ENCODE results near the gene USH1G.

USH1G gene

GRCh38 chr17:74900208-74900607, 22.8 kb downstream of the USH1G start:
- DNase-seq: no peak

GRCh38 chr17:74898376-74898946, 24.6 kb downstream of the USH1G start:
- no peak for DNase-seq

GRCh38 chr17:74893936-74894671, 29.0 kb downstream of the USH1G start:
- no peak for DNase-seq

GRCh38 chr17:74892974-74893911, 29.8 kb downstream of the USH1G start, which contains the start of gene FADS6:
TSS of gene FADS6 (minus strand) at chr17:74893633. CDS start at chr17:74893595, 38 bp downstream.
- DNase-seq: no peak

- DNase-seq: no peak
Measured at GRCh38 chr17:74892013-74892841, 30.8 kb downstream of the USH1G start.

- DNase-seq: no peak
Measured at GRCh38 chr17:74890554-74890953, 32.5 kb downstream of the USH1G start.

GRCh38 chr17:74888469-74888868, 34.6 kb downstream of the USH1G start:
- DNase-seq: no peak

GRCh38 chr17:74883241-74883745, 39.8 kb downstream of the USH1G start:
- DNase-seq: no peak

GRCh38 chr17:74882517-74883240, 40.4 kb downstream of the USH1G start:
- DNase-seq: no peak

- DNase-seq: no peak
Measured at GRCh38 chr17:74881073-74881472, 42.0 kb downstream of the USH1G start.

GRCh38 chr17:74879308-74879707, 43.7 kb downstream of the USH1G start:
- no peak for DNase-seq

GRCh38 chr17:74878658-74879057, 44.4 kb downstream of the USH1G start:
- DNase-seq: no peak

GRCh38 chr17:74877592-74878548, 45.2 kb downstream of the USH1G start:
- no peak for DNase-seq

GRCh38 chr17:74875977-74876593, 47.0 kb downstream of the USH1G start:
- no peak for DNase-seq

GRCh38 chr17:74875155-74875976, 47.7 kb downstream of the USH1G start:
- DNase-seq: no peak

- DNase-seq: no peak
Measured at GRCh38 chr17:74874615-74875037, 48.4 kb downstream of the USH1G start.

GRCh38 chr17:74873874-74874614, 49.0 kb downstream of the USH1G start:
- DNase-seq: no peak

Measured in left hindlimb (tissue), 1 donor.